Cardiac muscle cell (in vitro differentiated cells and primary cell): ENCODE data around the gene BAIAP2L2. TPM values are rescaled to one million over a fixed set of nuclear protein-coding genes. Genes with fewer than 3 reads are reported as not detected.
"Not testable (repeated sequence)": the region's sequence is repeated elsewhere in the genome, so short reads cannot be mapped to it uniquely, and the experiment has no call there.

Experiments used
- DNase-seq, 2 donors: peaks; one replicate each; pipeline versions ENCODE4 v3.0.0 to v3.0.0-alpha.2; 2010 to 2017; ENCODE audit warnings: low read depth in 1 of 2, low spot score in 1 of 2
- H3K27ac ChIP-seq: fragments of 200-600 bp; sonication (generic); 2 replicates; pipeline ENCODE4 v1.5.1; 2016
- H3K27me3 ChIP-seq: fragments of 200-600 bp; sonication (generic); 2 replicates; pipeline ENCODE4 v1.6.0; 2016; ENCODE audit warnings: control low read depth
- H3K36me3 ChIP-seq: fragments of 200-600 bp; sonication (generic); 2 replicates; pipeline ENCODE4 v1.5.1; 2016; ENCODE audit warnings: control low read depth
- H3K4me1 ChIP-seq: fragments of 200-600 bp; sonication (generic); 2 replicates; pipeline ENCODE4 v1.8.1; 2017; ENCODE audit warnings: low read depth, mild to moderate bottlenecking, mixed run types
- H3K4me3 ChIP-seq: fragments of 200-600 bp; sonication (generic); 2 replicates; pipeline ENCODE4 v1.5.1; 2016; ENCODE audit warnings: mild to moderate bottlenecking
- H3K9me3 ChIP-seq: fragments of 200-600 bp; sonication (generic); 2 replicates; pipeline ENCODE4 v1.5.1; 2017; ENCODE audit warnings: low read depth, mild to moderate bottlenecking, control low read depth
- polyA plus RNA-seq: library from polyadenylated mRNA; unstranded; fragments of >200 nt; fragmentation: Nextera tagmentation; extraction: Ambion mirVana; gene quantifications from 2 replicates; pipeline ENCODE4 v1.2.1, GENCODE V29; 2016
- total RNA-seq: library from RNA; depleted of rRNA; stranded (reverse); fragments of >200 nt; gene quantifications from 2 replicates; pipeline ENCODE4 v1.2.3, GENCODE V29; 2016
- TF ChIP-seq, protein P1 (sequence below): IDR thresholded peaks from 2 replicates; pipeline ENCODE4 v1.5.1; 2012; ENCODE audit warnings: low read depth, mild to moderate bottlenecking, low read length

BAIAP2L2 gene
- total and polyA plus RNA-seq, 2 experiments from 2014 or later, result 1.3 to 2.3 TPM

DNA sequence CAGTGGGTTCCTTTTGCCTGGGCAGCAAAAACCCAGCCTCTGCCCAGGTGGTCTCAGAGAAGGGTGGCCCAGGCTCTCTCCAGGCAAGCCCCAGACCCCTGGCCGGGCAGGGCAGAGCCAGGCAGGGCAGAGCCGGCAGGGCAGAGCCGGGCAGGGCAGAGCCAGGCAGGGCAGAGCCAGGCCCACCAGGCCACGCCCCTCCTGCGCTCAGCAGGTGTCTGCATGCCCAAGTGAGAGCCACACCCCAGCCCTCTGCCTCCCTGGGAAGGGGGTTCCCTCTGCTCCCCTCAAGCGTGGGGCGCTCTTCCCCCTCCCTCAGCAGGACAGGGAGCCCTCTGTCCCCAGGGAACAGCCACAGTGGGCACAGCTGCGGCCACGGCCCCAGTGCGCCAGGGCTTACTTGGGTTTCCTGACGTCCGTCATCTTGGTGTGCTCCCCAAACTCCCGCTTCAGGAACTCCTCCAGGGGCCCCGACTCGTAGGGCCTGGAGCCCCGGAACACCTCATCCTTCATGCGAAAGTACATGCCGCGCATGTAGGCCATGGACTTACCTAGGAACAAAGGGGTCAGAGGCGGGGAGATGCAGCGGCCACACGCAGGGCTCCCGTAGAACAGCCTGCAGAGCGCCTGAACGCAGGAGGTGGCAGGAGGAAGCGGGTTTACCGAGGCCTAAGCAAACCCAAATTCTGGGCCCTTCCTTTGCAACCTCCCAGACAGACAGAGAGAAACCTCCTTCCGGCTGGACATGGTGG is 10.1 kb upstream of the BAIAP2L2 start:
- no peaks in the 10 kb centered on the region for H3K27me3 ChIP-seq
- no peaks in the 10 kb centered on the region for H3K36me3 ChIP-seq
- no peak overlapping the region for H3K27ac ChIP-seq
- DNase-seq, result no peak
- TF ChIP-seq, protein P1, sequence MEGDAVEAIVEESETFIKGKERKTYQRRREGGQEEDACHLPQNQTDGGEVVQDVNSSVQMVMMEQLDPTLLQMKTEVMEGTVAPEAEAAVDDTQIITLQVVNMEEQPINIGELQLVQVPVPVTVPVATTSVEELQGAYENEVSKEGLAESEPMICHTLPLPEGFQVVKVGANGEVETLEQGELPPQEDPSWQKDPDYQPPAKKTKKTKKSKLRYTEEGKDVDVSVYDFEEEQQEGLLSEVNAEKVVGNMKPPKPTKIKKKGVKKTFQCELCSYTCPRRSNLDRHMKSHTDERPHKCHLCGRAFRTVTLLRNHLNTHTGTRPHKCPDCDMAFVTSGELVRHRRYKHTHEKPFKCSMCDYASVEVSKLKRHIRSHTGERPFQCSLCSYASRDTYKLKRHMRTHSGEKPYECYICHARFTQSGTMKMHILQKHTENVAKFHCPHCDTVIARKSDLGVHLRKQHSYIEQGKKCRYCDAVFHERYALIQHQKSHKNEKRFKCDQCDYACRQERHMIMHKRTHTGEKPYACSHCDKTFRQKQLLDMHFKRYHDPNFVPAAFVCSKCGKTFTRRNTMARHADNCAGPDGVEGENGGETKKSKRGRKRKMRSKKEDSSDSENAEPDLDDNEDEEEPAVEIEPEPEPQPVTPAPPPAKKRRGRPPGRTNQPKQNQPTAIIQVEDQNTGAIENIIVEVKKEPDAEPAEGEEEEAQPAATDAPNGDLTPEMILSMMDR, result no peak
- no peak overlapping the region for H3K4me3 ChIP-seq
- no peaks in the 10 kb centered on the region for H3K9me3 ChIP-seq
- no peaks in the 10 kb centered on the region for H3K4me1 ChIP-seq

DNA sequence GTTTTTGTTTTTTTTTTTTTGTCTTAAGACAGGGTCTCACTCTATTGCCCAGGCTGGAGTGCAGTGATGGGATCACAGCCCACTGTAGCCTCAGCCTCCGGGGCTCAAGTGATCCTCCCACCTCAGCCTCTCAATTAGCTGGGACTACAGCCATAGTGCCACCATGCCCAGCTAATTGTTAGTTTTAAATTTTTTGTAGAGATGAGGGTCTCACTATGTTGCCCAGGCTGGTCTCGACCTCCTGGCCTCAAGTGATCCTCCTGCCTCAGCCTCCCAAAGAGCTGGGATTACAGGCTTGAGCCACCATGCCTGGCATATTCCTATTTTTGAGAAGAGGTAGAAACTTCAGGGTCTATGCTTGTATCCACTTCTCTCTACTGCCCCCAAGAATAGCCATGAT is 8.3 kb upstream of the BAIAP2L2 start:
- not testable (repeated sequence) for H3K9me3 ChIP-seq, DNase-seq, H3K27ac ChIP-seq

DNA sequence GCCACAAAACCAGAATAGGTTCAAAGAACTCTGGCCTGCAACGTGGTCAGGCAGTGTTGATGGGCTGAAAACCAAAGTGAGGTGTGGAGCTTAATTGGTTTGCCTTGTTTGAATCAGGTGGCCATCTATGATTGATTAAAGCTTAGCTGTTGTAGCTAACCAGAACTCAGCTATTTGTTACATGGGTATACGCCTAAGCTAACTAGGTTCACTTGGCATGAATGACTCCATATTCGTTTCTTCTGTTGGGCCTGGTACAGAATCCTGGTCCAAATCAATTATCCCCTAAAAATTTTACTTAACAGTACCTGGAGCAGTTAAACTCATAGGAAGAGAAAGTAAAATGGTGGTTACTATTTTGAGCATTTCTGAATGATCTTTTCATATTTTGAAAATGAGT is 7.7 kb upstream of the BAIAP2L2 start:
- no peak for DNase-seq
- Histone ChIP-seq H3K4me3 (no peak overlapping the region), H3K27me3 (no peaks in the 10 kb centered on the region), H3K27ac (no peak overlapping the region), H3K36me3 (no peaks in the 10 kb centered on the region), H3K4me1 (no peaks in the 10 kb centered on the region), H3K9me3 (no peaks in the 10 kb centered on the region)
- TF ChIP-seq, protein P1, result no peak

More for the DNA sequence above, 8.3 kb upstream of the BAIAP2L2 start:
- not testable (repeated sequence) for H3K4me3 ChIP-seq, H3K4me1 ChIP-seq, H3K27me3 ChIP-seq, H3K36me3 ChIP-seq

DNA sequence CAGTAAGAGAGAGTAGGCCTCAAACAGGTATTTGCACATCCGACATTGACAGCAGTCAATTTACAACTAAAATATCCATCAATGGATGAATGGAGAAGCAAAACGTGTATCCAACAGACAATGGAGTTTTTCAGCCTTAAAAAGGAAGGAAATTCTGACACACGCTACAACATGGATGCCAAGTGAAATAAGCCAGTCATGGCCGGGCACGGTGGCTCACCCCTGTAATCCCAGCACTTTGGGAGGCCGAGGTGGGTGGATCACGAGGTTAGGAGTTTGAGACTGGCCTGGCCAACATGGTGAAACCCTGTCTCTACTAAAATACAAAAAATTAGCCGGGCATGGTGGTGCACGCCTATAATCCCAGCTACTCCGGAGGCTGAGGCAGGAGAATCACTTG is 7.1 kb upstream of the BAIAP2L2 start:
- DNase-seq, H3K36me3 ChIP-seq, H3K4me1 ChIP-seq, H3K9me3 ChIP-seq, H3K27ac ChIP-seq, H3K4me3 ChIP-seq, H3K27me3 ChIP-seq: not testable (repeated sequence)

DNA sequence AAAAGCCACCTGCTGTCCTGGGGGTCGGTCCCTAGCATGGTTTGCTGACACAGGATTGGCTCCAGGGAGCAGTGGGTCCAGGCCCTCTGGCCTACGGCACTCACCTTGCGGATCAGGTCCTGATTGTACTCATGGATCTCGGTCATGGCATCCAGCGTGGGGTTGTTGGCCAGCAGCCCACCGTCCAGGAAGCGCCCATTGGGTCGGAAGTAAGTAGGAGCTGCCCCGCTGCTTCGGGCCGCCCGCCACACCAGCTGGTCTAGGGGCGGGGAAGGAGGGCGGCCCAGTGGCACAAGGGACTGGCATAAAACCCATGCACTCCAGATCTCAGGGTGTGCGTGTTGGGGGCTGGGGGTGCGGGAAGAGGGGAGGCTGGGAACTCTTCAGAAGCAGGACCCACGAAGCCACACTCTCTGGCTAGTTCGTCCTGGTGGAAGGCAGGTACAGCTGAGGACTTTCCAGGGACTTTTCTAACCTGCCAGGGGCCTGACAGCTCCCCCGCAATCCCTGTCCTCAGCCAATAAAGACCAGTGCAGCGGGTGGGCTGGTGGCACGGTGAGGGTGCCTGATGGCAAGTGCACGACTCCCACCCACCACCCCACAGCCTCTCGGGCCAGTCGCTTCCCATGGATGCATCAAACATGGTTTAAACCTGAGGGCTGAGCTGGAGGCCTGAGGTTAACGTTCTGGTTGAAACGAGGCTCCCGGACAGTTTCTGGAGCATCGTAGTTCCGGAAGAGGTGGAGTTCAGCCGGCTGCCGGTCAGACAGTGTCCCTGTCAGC is 5.1 kb upstream of the BAIAP2L2 start:
- TF ChIP-seq, protein P1, result no peak
- Histone ChIP-seq H3K4me3 (no peak overlapping the region), H3K9me3 (no peaks in the 10 kb centered on the region), H3K27ac (no peak overlapping the region), H3K36me3 (no peaks in the 10 kb centered on the region), H3K4me1 (no peaks in the 10 kb centered on the region), H3K27me3 (no peaks in the 10 kb centered on the region)
- no peak for DNase-seq

DNA sequence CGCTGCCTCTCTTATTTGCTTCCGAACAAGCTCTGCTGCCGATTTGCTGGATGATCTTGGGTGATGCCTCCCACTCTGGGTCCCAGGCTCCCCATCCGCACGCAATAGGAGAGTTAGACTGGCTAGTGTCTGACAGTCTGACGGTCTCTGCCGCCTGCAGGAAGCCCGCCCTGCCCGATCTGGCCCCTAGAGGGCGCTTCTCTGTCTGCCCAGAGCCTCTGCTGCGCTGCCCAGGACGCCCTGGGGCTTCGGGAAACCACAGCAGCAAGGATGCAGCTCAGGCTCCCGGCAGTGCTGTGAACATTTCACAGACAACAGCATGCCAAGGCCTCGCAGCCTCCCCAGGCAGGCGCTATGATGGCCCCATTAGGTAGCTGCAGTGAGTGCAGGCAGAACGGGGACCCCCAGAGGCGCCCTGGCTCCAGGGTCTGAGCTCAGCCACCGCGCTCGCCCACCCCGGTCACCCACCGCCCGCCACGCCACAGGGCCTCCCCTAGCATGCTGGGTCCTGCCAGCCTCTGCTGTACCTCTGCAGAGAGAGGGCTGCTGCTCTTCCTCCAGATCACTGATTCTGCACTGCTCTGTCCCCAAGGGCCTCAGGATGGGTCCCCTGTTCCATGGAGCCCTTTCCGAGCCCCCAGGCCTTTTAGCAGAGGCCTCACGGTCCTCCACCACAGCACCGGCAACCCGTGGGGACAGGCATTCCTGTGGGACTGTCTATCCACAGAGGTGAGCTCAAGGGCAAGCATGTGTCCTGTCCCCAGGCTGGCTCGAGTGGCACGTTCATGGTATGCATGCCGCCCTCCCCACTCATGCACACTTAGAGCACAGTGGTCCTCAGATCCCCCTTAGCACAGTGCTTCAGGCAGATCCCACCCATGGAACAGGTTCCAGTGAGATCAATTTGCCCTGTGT is 4.3 kb upstream of the BAIAP2L2 start:
- TF ChIP-seq, protein P1, result peak; percentile 93
- Histone ChIP-seq H3K4me1 (no peaks in the 10 kb centered on the region), H3K4me3 (no peak overlapping the region), H3K36me3 (no peaks in the 10 kb centered on the region), H3K27ac (no peak overlapping the region), H3K27me3 (no peaks in the 10 kb centered on the region), H3K9me3 (no peaks in the 10 kb centered on the region)
- peak; percentile 88 to 90 for DNase-seq
